Ureter (tissue), 1 donor: ENCODE results near the gene COL15A1. TPM values are rescaled to one million over a fixed set of nuclear protein-coding genes. Genes with fewer than 3 reads are reported as not detected.

ENCODE experiments used
- DNase-seq: peaks from one replicate; pipeline ENCODE4 v3.0.0-alpha.2; 2020; ENCODE audit warnings: low spot score
- total RNA-seq: library from RNA; stranded (reverse); gene quantifications from one replicate; pipeline ENCODE4 v1.2.4, GENCODE V29; 2023
- donor health status: DM: yes; HTN: yes; CAD: no.

The COL15A1 gene
- total RNA-seq, 1 donor from 2014 or later: 63.2 TPM

DNA sequence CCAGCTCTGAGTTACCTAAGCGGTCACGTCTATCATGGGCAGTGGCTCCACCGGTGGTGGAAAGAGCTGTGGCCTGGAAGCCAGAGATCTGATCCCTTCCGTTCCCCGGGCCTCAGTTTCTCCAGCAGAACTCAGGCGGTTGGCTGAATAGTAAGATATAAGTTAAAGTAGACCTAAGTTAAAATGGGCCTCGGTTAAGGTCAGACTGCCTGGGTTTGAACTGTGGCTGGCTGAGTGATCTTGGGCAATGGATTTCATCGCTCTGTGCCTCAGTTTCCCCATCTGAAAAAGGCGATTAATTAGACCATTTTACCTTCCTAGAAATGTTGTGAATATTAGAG is 997 bp downstream of the COL15A1 start:
- DNase-seq: no peak

DNA sequence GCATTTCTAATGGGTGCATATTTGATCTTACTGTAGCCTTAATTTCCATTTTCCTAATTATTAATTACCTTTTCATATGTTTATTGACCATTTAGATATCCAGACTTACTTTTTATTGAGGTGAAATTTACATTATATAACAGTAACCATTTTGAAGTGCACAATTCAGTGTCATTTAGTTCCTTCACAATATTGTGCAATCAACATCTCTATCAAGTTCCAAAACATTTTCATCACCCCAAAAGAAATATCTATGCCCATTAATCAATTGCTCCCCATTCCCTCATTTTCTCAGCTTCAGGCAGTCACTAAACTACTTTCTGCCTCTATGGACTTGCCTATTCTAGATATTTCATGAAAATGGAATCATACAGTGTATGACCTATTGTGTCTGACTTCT is 5.9 kb downstream of the COL15A1 start:
- DNase-seq: no peak

GRCh38 chr9:98950262-98950661 is 6.6 kb downstream of the COL15A1 start:
- DNase-seq: no peak

DNA sequence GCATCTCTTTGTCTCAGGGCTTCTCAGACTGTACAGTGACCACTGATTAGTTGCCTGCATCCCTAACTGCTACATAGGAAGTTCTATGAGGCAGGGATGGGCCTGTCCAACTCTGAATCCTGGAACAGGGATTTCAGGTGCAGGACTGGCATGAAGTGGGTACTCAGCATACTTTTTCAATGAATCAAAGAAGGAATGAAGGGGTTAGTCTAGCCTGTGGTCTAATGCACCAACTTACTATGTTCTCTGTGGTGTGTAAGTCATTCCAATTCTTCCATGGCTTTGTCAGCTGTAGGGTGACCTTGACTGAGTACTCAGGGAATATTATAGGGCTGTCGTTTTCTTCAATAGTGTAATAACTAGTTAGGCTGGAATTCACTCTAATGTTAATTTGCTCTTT is 8.3 kb downstream of the COL15A1 start:
- DNase-seq: no peak

GRCh38 chr9:98953581-98954243 is 10.0 kb downstream of the COL15A1 start:
- DNase-seq: no peak

GRCh38 chr9:98954244-98954610 is 10.5 kb downstream of the COL15A1 start:
- no peak for DNase-seq

- DNase-seq: no peak
Observed at GRCh38 chr9:98955259-98955658, 11.6 kb downstream of the COL15A1 start.

GRCh38 chr9:98957826-98958225 is 14.1 kb downstream of the COL15A1 start:
- DNase-seq: no peak

GRCh38 chr9:98958271-98958984 is 14.7 kb downstream of the COL15A1 start:
- DNase-seq: no peak

GRCh38 chr9:98960409-98960808 is 16.7 kb downstream of the COL15A1 start:
- DNase-seq: no peak

DNA sequence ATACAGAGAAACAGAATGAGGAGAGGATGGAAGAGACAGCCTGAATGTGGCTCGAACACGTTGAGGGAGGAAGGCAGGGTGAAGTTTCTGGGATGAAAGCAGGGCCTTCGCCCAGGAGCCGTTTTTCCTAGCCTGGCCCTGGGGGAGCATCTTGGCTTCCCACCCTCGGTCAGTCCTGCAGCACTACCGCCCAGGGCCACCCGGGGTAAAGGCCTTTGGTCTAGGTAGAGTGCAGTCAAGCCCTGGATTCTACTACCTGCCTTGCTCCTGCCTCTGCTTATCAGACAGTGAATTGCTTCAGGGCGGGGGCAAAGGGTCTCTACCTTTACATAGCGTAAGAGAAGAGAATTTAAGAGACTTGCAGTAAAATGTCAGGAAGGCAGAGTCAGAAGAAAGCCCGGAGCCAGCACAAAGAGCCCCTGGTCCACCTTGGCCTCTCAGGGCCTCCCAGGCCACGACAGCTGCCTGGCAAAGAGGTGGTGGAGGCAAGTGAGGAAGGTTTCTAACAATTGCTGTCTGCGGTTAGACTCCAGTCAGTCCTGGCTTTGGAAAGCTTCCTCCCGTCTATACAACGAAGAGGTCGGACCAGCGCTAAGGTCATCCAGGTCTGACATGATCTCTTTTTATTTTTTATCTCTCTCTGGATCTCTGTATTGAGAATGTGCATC is 17.9 kb downstream of the COL15A1 start:
- DNase-seq: no peak

DNA sequence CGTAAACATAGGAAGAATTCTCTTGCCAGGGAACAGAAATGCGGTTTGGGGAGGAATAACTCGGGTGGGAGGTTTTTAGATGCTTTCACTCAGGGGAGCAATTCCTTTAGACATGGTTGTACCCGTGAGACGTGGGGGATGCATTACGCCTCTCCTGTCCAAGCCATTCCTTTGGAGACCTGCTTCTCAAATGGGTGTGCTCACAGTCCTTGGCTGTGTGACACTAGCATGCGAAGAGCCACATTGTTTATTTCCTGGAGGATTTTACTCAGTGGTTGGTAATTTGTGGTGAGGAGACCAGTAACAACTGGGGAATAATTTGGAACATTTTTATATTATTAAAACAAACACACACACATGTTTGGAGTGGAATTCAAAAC is 18.5 kb downstream of the COL15A1 start:
- no peak for DNase-seq

GRCh38 chr9:98962861-98963260 is 19.2 kb downstream of the COL15A1 start:
- DNase-seq: no peak

DNA sequence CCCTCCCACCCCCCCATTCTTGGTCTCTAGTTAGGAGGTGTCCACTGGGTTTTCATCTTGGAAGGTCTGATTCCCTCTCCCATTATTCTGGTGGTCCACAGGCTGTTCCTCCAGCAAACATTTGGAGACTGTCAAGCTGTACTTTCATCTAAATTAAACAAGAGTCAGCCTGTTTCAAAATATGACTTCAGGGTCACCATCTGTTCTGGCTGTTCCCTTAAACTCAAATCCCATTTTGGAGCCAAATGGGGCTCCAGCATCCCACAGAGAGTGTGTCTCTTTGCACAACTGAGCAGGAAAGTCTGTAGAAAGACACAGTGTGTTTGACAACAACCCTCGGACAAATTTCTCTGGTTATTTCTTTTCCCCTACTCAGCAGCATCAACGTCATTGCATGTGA is 20.5 kb downstream of the COL15A1 start:
- no peak for DNase-seq

DNA sequence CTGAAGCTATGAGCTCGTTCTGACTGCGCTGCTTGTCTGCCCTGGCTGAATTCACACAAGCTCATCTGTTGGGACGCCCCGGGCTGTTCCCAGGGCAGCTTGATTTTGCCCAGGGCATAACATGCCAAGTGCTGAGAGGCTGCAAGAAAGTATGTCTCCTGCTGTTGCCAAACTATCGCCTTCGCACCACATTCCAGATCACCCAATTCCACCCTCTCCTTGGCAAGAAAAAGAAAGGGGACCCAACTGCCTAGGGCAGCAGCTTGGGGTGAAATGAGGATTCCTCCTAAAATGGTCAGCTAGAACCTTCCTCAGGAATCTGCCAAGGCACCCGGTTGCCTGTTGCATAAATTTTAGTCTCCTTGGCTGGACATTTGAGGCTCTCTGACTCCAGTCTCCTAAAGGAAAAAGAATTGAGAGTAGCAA is 21.2 kb downstream of the COL15A1 start:
- DNase-seq: no peak

- no peak for DNase-seq
Observed at GRCh38 chr9:98966676-98967075, 23.0 kb downstream of the COL15A1 start.

DNA sequence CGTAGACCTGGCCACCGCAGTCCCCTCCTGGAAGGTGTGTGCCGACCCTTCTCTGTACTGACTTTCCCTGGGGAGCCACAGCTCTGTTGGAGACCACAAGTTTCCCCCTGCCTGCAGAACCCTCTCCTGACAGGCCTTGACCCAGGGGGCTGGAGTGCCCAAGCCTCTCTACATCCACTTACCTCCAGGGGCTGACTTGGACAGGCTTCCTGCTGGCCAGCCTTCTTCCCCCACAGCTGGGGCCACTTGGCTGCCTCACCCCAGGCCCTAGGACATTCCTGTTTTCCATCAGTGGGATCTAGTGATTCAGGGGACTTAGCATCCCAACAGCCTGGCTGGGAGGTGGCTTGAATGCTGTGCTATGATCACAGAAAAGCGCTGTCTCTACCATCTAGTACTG is 23.6 kb downstream of the COL15A1 start:
- DNase-seq: no peak

- DNase-seq: no peak
Observed at GRCh38 chr9:98967680-98968079, 24.0 kb downstream of the COL15A1 start.

DNA sequence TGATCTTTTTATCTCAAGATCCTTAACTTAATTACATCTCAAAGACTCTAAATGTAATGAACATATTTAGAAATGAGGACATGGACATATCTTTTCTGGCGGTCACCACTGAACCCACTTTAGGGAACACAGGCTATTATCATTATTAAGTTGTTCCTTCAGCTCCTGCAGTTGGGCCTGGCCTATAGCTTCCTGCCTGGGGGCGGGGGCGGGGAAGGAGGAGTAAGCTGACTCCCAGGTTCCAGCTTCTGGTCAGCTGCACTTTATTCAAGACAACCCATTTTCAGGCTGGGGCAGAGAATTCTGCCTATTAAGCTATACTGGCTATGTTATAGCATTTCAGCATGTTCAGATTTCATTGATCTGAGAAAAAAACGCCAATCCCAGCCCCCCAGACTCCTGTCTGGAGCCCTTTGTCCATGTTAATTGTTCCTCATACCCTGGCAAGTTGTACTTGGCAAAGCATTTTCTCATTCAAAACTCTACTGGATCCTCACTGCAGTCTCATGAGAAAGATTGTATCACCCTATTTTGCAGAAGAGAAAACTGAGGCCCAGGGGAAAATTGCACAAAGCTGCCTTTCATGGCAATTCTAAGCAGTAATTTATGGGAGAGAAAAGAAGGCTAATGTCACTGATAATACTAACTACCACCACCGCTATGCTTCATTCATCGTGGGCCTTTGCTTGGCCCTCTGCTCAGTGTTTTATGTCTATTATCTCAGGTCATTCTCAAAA is 25.1 kb downstream of the COL15A1 start:
- no peak for DNase-seq

- no peak for DNase-seq
Observed at GRCh38 chr9:98970532-98971041, 26.9 kb downstream of the COL15A1 start.

- no peak for DNase-seq
Observed at GRCh38 chr9:98971168-98971914, 27.6 kb downstream of the COL15A1 start.

GRCh38 chr9:98971915-98972223 is 28.2 kb downstream of the COL15A1 start:
- DNase-seq: no peak
